HUES6 (cell line): ENCODE results near the gene ARF5.

Experiments used
- H3K27ac ChIP-seq: 2 replicates; pipeline ENCODE4 v1.7.0; 2013; ENCODE audit warnings: low read depth, mild to moderate bottlenecking, low read length, inconsistent platforms
- H3K27me3 ChIP-seq: 2 replicates; pipeline ENCODE4 v1.6.1; 2013; ENCODE audit warnings: low read length; ENCODE audit not compliant: control insufficient read depth, insufficient read depth
- H3K36me3 ChIP-seq: 2 replicates; pipeline ENCODE4 v1.6.1; 2013; ENCODE audit warnings: low read length; ENCODE audit not compliant: control insufficient read depth, insufficient read depth
- H3K4me1 ChIP-seq: 2 replicates; pipeline ENCODE4 v1.6.1; 2013; ENCODE audit warnings: low read length; ENCODE audit not compliant: control insufficient read depth, insufficient read depth
- H3K4me3 ChIP-seq: 2 replicates; pipeline ENCODE4 v1.5.1; 2013; ENCODE audit warnings: low read depth, low read length
- H3K9ac ChIP-seq: one replicate; pipeline ENCODE4 v1.6.1; 2013; ENCODE audit warnings: mild to moderate bottlenecking, low read length
- H3K9me3 ChIP-seq: 2 replicates; pipeline ENCODE4 v1.6.1; 2013; ENCODE audit warnings: low read depth, low read length; ENCODE audit not compliant: control insufficient read depth, insufficient read depth

Gene ARF5

GRCh38 chr7:127571741-127572505 lies 16.3 kb upstream of the ARF5 start:
- Histone ChIP-seq H3K9me3 (no peaks in the 10 kb centered on the region), H3K27me3 (no peaks in the 10 kb centered on the region), H3K4me3 (no peak overlapping the region), H3K9ac (no peak overlapping the region), H3K27ac (no peak overlapping the region), H3K36me3 (no peaks in the 10 kb centered on the region), H3K4me1 (no peaks in the 10 kb centered on the region)

GRCh38 chr7:127578036-127578684 lies 10.1 kb upstream of the ARF5 start:
- Histone ChIP-seq H3K27me3 (no peaks in the 10 kb centered on the region), H3K4me3 (no peak overlapping the region), H3K9ac (no peak overlapping the region), H3K4me1 (no peaks in the 10 kb centered on the region), H3K9me3 (no peaks in the 10 kb centered on the region), H3K27ac (no peak overlapping the region), H3K36me3 (peaks cover 24% of the 10 kb centered on the region)

GRCh38 chr7:127578711-127579275 lies 9.4 kb upstream of the ARF5 start:
- Histone ChIP-seq H3K4me3 (no peak overlapping the region), H3K9ac (no peak overlapping the region), H3K9me3 (no peaks in the 10 kb centered on the region), H3K27me3 (no peaks in the 10 kb centered on the region), H3K4me1 (no peaks in the 10 kb centered on the region; the same call in 1 of the 2 replicates), H3K27ac (no peak overlapping the region), H3K36me3 (peaks cover 25% of the 10 kb centered on the region)

GRCh38 chr7:127580612-127581011 lies 7.6 kb upstream of the ARF5 start:
- H3K4me3 ChIP-seq = no peak overlapping the region
- H3K36me3 ChIP-seq = peaks cover 25% of the 10 kb centered on the region
- no peaks in the 10 kb centered on the region; the same call in 1 of the 2 replicates for H3K27me3 ChIP-seq
- no peak overlapping the region for H3K27ac ChIP-seq
- H3K9ac ChIP-seq = no peak overlapping the region
- H3K4me1 ChIP-seq = peaks cover 9% of the 10 kb centered on the region
- no peaks in the 10 kb centered on the region for H3K9me3 ChIP-seq

- H3K9me3 ChIP-seq = no peaks in the 10 kb centered on the region
- H3K4me3 ChIP-seq = no peak overlapping the region
- H3K4me1 ChIP-seq = peaks cover 13% of the 10 kb centered on the region
- peaks cover 11% of the 10 kb centered on the region for H3K27me3 ChIP-seq
- H3K36me3 ChIP-seq = peaks cover 25% of the 10 kb centered on the region
- no peak overlapping the region for H3K9ac ChIP-seq
- H3K27ac ChIP-seq = no peak overlapping the region
Observed at GRCh38 chr7:127581716-127582115, 6.5 kb upstream of the ARF5 start.

- Histone ChIP-seq H3K27ac (no peak overlapping the region), H3K9me3 (no peaks in the 10 kb centered on the region), H3K4me1 (peaks cover 13% of the 10 kb centered on the region), H3K4me3 (no peak overlapping the region), H3K27me3 (peaks cover 17% of the 10 kb centered on the region), H3K9ac (no peak overlapping the region), H3K36me3 (peaks cover 25% of the 10 kb centered on the region)
Observed at GRCh38 chr7:127582361-127582760, 5.8 kb upstream of the ARF5 start.

- peaks cover 22% of the 10 kb centered on the region for H3K27me3 ChIP-seq
- H3K27ac ChIP-seq = no peak overlapping the region
- H3K9me3 ChIP-seq = no peaks in the 10 kb centered on the region
- H3K36me3 ChIP-seq = peaks cover 22% of the 10 kb centered on the region
- peak overlapping the region; percentile 88 for H3K4me3 ChIP-seq
- H3K9ac ChIP-seq = peak overlapping the region; percentile 80
- H3K4me1 ChIP-seq = peaks cover 13% of the 10 kb centered on the region
Observed at GRCh38 chr7:127584648-127585043, 3.6 kb upstream of the ARF5 start.

GRCh38 chr7:127585044-127585953 lies 2.9 kb upstream of the ARF5 start, which contains the start of gene GCC1:
GCC1 (minus strand) TSS chr7:127585596; CDS start chr7:127585182, 414 bp downstream.
- Histone ChIP-seq H3K27me3 (peaks cover 22% of the 10 kb centered on the region), H3K27ac (0 out of 2 replicates have a peak within 1 kb of the TSS, but pooled peaks have one; percentile 42), H3K4me3 (peak within 1 kb of the TSS; percentile 88), H3K36me3 (peaks cover 26% of the 10 kb centered on the region), H3K4me1 (peaks cover 13% of the 10 kb centered on the region), H3K9me3 (no peaks in the 10 kb centered on the region), H3K9ac (peak within 1 kb of the TSS; percentile 80)

GRCh38 chr7:127586346-127586745 lies 1.9 kb upstream of the ARF5 start:
- Histone ChIP-seq H3K9ac (no peak overlapping the region), H3K4me1 (peaks cover 13% of the 10 kb centered on the region), H3K27ac (no peak overlapping the region), H3K4me3 (no peak overlapping the region), H3K36me3 (peaks cover 33% of the 10 kb centered on the region), H3K9me3 (no peaks in the 10 kb centered on the region), H3K27me3 (peaks cover 22% of the 10 kb centered on the region)

GRCh38 chr7:127587663-127588018 lies 570 bp upstream of the ARF5 start:
- Histone ChIP-seq H3K4me3 (peak overlapping the region; percentile 89), H3K4me1 (peaks cover 13% of the 10 kb centered on the region), H3K27me3 (peaks cover 22% of the 10 kb centered on the region), H3K9ac (peak overlapping the region; percentile 40), H3K27ac (no peak overlapping the region), H3K9me3 (no peaks in the 10 kb centered on the region), H3K36me3 (peaks cover 25% of the 10 kb centered on the region)
